Endothelial cell of umbilical vein (primary cell): ENCODE measurements around the gene AGAP2.

Experiments
- CTCF ChIP-seq, 2 donors: IDR thresholded peaks; 1 replicate in 1 of 2; 2 replicates in 1 of 2; pipeline ENCODE4 v1.5.1; 2011; ENCODE audit warnings: low read length in 2 of 2, mild to moderate bottlenecking in 2 of 2, moderate library complexity in 2 of 2, control low read depth in 1 of 2, inconsistent platforms in 1 of 2, low read depth in 1 of 2; ENCODE audit not compliant: insufficient read depth in 1 of 2; ENCODE audit errors: extremely low read depth in 1 of 2
- EZH2 ChIP-seq: IDR thresholded peaks from 2 replicates; pipeline ENCODE4 v1.6.1; 2012; ENCODE audit warnings: borderline replicate concordance, low read depth, mild to moderate bottlenecking, moderate library complexity, low read length, inconsistent platforms; ENCODE audit not compliant: severe bottlenecking
- FOS ChIP-seq: IDR thresholded peaks from 2 replicates; pipeline ENCODE4 v1.6.1; 2011; ENCODE audit warnings: mild to moderate bottlenecking, low read length, moderate library complexity, borderline replicate concordance; ENCODE audit not compliant: insufficient read depth
- JUN ChIP-seq: IDR thresholded peaks from 2 replicates; pipeline ENCODE4 v1.6.1; 2011; ENCODE audit warnings: borderline replicate concordance, low read depth; ENCODE audit not compliant: insufficient read length, insufficient read depth
- MAX ChIP-seq: IDR thresholded peaks from 2 replicates; pipeline ENCODE4 v1.6.1; 2011; ENCODE audit not compliant: insufficient read depth, insufficient read length
- MYC ChIP-seq: IDR thresholded peaks from one replicate; pipeline ENCODE4 v1.6.1; 2011; ENCODE audit warnings: mild to moderate bottlenecking, low read depth, low read length
- POLR2A ChIP-seq: IDR thresholded peaks from 2 replicates; pipeline ENCODE4 v1.6.1; 2012; ENCODE audit warnings: low read depth, mild to moderate bottlenecking, control low read depth, low read length
- POLR2AphosphoS5 ChIP-seq: IDR thresholded peaks from 2 replicates; pipeline ENCODE4 v1.6.1; 2012; ENCODE audit warnings: low read depth, mild to moderate bottlenecking, control low read depth, low read length, moderate library complexity; ENCODE audit not compliant: insufficient read depth

- TF ChIP-seq POLR2A (no peak), JUN (no peak), EZH2 (no peak), MYC (no peak), CTCF (IDR thresholded peaks at IDR 0.05; ENCODE audit: extremely low read depth in 1 of 2, insufficient read depth in 1 of 2, low read depth in 1 of 2, low read length in 2 of 2) (no peak), POLR2AphosphoS5 (no peak), MAX (no peak), FOS (no peak)
Observed at GRCh38 chr12:57755194-57755453, 16.6 kb upstream of the AGAP2 start.
